ENCODE measurements around the gene MYO1E.
"Not testable (repeated sequence)": the region's sequence is repeated elsewhere in the genome, so short reads cannot be mapped to it uniquely, and the experiment has no call there.

The MYO1E gene

GRCh38 chr15:59372352-59373211, at the start of gene MYO1E:
Gene MYO1E (minus strand): TSS chr15:59372871. CDS start chr15:59372500, 371 bp downstream.
- Mint-ChIP-seq H3K9me3 (no peaks in the 10 kb centered on the region), H3K4me1 (peaks cover 17% of the 10 kb centered on the region), H3K36me3 (no peaks in the 10 kb centered on the region), H3K27ac (no peak within 1 kb of the TSS), H3K4me3 (peak within 1 kb of the TSS; percentile 88), H3K27me3 (peaks cover 34% of the 10 kb centered on the region)

GRCh38 chr15:59420986-59421618, 48.4 kb upstream of the MYO1E start:
- Mint-ChIP-seq H3K4me1 (no peaks in the 10 kb centered on the region), H3K27me3 (peaks cover 12% of the 10 kb centered on the region), H3K9me3 (no peaks in the 10 kb centered on the region), H3K27ac (no peak overlapping the region), H3K4me3 (no peak overlapping the region), H3K36me3 (no peaks in the 10 kb centered on the region)

- H3K4me1 Mint-ChIP-seq: no peaks in the 10 kb centered on the region
Observed at GRCh38 chr15:59420108-59420507, 47.4 kb upstream of the MYO1E start.

GRCh38 chr15:59419170-59419569, 46.5 kb upstream of the MYO1E start:
- H3K4me3 Mint-ChIP-seq: no peak overlapping the region
- H3K36me3 Mint-ChIP-seq: no peaks in the 10 kb centered on the region
- no peak overlapping the region for H3K27ac Mint-ChIP-seq
- H3K27me3 Mint-ChIP-seq: peaks cover 11% of the 10 kb centered on the region
- no peaks in the 10 kb centered on the region for H3K9me3 Mint-ChIP-seq
- no peaks in the 10 kb centered on the region for H3K4me1 Mint-ChIP-seq

More at GRCh38 chr15:59420108-59420507, 47.4 kb upstream of the MYO1E start:
- Mint-ChIP-seq H3K27ac (no peak overlapping the region), H3K4me3 (no peak overlapping the region), H3K36me3 (no peaks in the 10 kb centered on the region), H3K9me3 (no peaks in the 10 kb centered on the region), H3K27me3 (peaks cover 12% of the 10 kb centered on the region)

- H3K9me3 Mint-ChIP-seq: no peaks in the 10 kb centered on the region
- H3K27me3 Mint-ChIP-seq: peaks cover 7% of the 10 kb centered on the region
- H3K4me1 Mint-ChIP-seq: peaks cover 10% of the 10 kb centered on the region
- no peaks in the 10 kb centered on the region for H3K36me3 Mint-ChIP-seq
- H3K27ac Mint-ChIP-seq: no peak overlapping the region
- H3K4me3 Mint-ChIP-seq: no peak overlapping the region
Observed at GRCh38 chr15:59416816-59417215, 44.1 kb upstream of the MYO1E start.

GRCh38 chr15:59413577-59413976, 40.9 kb upstream of the MYO1E start:
- Mint-ChIP-seq H3K4me1 (peaks cover 13% of the 10 kb centered on the region), H3K27ac (no peak overlapping the region), H3K4me3 (no peak overlapping the region)

DNA sequence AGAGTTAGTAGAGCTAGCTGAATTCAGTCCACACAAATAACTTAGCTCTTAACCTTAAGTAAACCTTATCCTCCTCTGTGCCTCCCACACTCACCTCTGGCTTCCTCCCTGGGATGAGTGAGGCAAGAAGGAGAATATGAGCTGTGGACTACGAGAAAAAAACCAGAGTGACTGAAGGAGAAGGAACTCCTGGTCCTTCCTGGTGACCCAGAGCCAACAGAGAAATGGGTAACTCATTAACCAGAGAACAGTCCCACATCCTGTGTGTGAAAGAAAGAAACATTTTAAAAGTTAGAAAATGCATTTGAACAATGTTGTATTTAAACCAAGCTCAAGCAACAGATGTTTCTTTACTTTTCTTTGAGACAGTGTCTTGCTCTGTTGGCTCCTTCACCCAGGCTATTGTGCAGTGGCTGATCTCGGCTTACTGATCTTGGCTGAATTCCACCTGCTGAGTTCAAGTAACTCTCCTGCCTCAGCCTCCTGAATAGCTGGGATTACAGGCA, 37.8 kb upstream of the MYO1E start:
- Mint-ChIP-seq H3K27ac (no peak overlapping the region), H3K27me3 (peaks cover 3% of the 10 kb centered on the region), H3K4me3 (no peak overlapping the region), H3K4me1 (peaks cover 13% of the 10 kb centered on the region), H3K9me3 (no peaks in the 10 kb centered on the region), H3K36me3 (no peaks in the 10 kb centered on the region)

More at GRCh38 chr15:59413577-59413976, 40.9 kb upstream of the MYO1E start:
- no peaks in the 10 kb centered on the region for H3K9me3 Mint-ChIP-seq
- H3K27me3 Mint-ChIP-seq: peaks cover 7% of the 10 kb centered on the region
- H3K36me3 Mint-ChIP-seq: no peaks in the 10 kb centered on the region

GRCh38 chr15:59407946-59408345, 35.3 kb upstream of the MYO1E start:
- H3K4me1 Mint-ChIP-seq: peaks cover 7% of the 10 kb centered on the region
- no peaks in the 10 kb centered on the region for H3K36me3 Mint-ChIP-seq
- no peaks in the 10 kb centered on the region for H3K9me3 Mint-ChIP-seq
- no peak overlapping the region for H3K27ac Mint-ChIP-seq
- no peaks in the 10 kb centered on the region for H3K27me3 Mint-ChIP-seq
- no peak overlapping the region for H3K4me3 Mint-ChIP-seq

- Mint-ChIP-seq H3K4me3 (no peak overlapping the region), H3K27me3 (no peaks in the 10 kb centered on the region), H3K36me3 (no peaks in the 10 kb centered on the region), H3K27ac (no peak overlapping the region), H3K4me1 (peaks cover 3% of the 10 kb centered on the region), H3K9me3 (no peaks in the 10 kb centered on the region)
Observed at GRCh38 chr15:59406446-59406845, 33.8 kb upstream of the MYO1E start.

DNA sequence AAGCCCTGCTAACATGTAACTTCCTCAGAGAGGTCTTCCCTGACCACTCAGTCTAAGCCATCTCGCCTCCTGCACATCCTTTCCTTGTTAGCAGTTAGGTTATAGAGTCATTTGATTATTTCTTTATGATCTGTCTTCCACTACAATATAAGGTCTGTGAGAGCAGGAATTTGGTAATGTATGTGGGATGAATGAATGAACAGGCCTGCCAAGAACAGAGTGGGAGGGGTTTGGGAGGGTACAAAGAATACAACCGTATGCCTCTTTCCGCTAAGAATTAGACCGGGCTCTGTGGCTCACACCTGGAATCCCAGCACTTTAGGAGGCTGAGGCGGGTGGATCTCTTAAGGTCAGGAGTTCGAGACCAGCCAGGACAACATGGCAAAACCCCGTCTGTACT, 32.4 kb upstream of the MYO1E start:
- H3K4me1 Mint-ChIP-seq: no peaks in the 10 kb centered on the region
- H3K27ac Mint-ChIP-seq: no peak overlapping the region
- no peaks in the 10 kb centered on the region for H3K36me3 Mint-ChIP-seq
- H3K27me3 Mint-ChIP-seq: no peaks in the 10 kb centered on the region
- no peak overlapping the region for H3K4me3 Mint-ChIP-seq
- H3K9me3 Mint-ChIP-seq: no peaks in the 10 kb centered on the region

DNA sequence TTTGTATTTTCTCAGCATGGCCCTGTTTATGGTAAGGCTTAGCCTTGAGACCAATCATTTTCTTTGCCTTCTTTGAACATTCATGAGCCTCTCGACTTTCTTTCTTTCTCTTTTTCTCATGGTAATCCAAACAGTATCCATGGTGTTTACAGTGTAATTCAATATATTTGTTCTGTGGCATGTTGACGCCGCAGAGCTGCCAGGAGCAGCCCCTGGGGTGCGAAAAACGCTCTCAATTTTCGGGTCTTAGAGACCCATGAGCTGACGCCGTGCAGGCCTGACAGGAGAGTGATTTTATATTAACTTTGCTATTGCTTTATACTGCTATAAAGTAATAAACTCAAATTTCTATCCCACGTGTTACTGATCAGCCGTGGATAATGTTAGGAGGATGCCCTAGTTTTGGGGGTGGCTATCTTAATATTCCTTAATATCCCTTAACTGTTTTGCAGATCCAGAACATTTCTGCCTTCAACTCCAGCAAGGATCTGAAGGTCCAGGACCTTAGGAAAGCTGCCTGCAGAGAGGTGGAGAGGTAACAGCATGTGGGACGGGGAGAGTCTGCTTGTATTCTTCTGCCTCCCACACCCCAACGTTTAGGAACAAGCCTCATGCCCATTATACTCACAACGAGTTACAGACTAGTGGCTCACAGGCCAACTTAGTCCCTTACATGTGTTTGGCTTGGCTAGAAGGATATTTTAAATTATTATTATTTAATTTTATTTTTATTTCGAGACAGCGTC, 29.3 kb upstream of the MYO1E start:
- H3K4me3 Mint-ChIP-seq: no peak overlapping the region
- H3K27me3 Mint-ChIP-seq: peaks cover 1% of the 10 kb centered on the region
- H3K9me3 Mint-ChIP-seq: no peaks in the 10 kb centered on the region
- no peak overlapping the region for H3K27ac Mint-ChIP-seq
- H3K4me1 Mint-ChIP-seq: no peaks in the 10 kb centered on the region
- H3K36me3 Mint-ChIP-seq: no peaks in the 10 kb centered on the region

- H3K36me3 Mint-ChIP-seq, H3K4me3 Mint-ChIP-seq, H3K27ac Mint-ChIP-seq, H3K4me1 Mint-ChIP-seq, H3K27me3 Mint-ChIP-seq, H3K9me3 Mint-ChIP-seq: not testable (repeated sequence)
Observed at GRCh38 chr15:59401051-59401823, 28.6 kb upstream of the MYO1E start.

- Mint-ChIP-seq H3K27me3 (peaks cover 5% of the 10 kb centered on the region), H3K4me3 (no peak overlapping the region), H3K36me3 (no peaks in the 10 kb centered on the region), H3K27ac (no peak overlapping the region), H3K4me1 (no peaks in the 10 kb centered on the region), H3K9me3 (no peaks in the 10 kb centered on the region)
Observed at GRCh38 chr15:59400103-59400813, 27.6 kb upstream of the MYO1E start.

GRCh38 chr15:59399465-59400102, 26.9 kb upstream of the MYO1E start:
- H3K4me1 Mint-ChIP-seq: no peaks in the 10 kb centered on the region

More at GRCh38 chr15:59399465-59400102, 26.9 kb upstream of the MYO1E start:
- H3K36me3 Mint-ChIP-seq: no peaks in the 10 kb centered on the region
- no peak overlapping the region for H3K4me3 Mint-ChIP-seq
- no peak overlapping the region for H3K27ac Mint-ChIP-seq
- H3K9me3 Mint-ChIP-seq: no peaks in the 10 kb centered on the region
- peaks cover 5% of the 10 kb centered on the region for H3K27me3 Mint-ChIP-seq

All from activated naive CD4-positive, alpha-beta T cell treated with anti-CD3 and anti-CD28 coated beads, Interleukin-2, amount 50 U/mL, for 24 hours (primary cell).